A673 (cell line): ENCODE data around the gene NEMP1.

ENCODE experiments used
- CTCF ChIP-seq: fragments of 300-800, 200-600 bp; sonication (generic); conservative IDR thresholded peaks from 2 replicates; pipeline ENCODE4 v1.5.1; 2017; ENCODE audit warnings: low read depth, mild to moderate bottlenecking, antibody characterized with exemption, low read length, moderate library complexity, mixed read lengths
- EZH2 ChIP-seq: fragments of 200-600 bp; sonication (generic); IDR thresholded peaks from 2 replicates; pipeline ENCODE4 v1.6.1; 2017; ENCODE audit warnings: borderline replicate concordance, low read depth, mild to moderate bottlenecking, mixed read lengths, antibody characterized with exemption, low read length; ENCODE audit not compliant: poor library complexity, severe bottlenecking

GRCh38 chr12:57009949-57010626, 68.5 kb downstream of the NEMP1 start:
- no peak for TF ChIP-seq CTCF
- TF ChIP-seq EZH2: no peak
